Glutamatergic neuron (in vitro differentiated cells): ENCODE measurements around the gene SYCP3. TPM values are rescaled to one million over a fixed set of nuclear protein-coding genes. Genes with fewer than 3 reads are reported as not detected.
"Not testable (repeated sequence)": the region's sequence is repeated elsewhere in the genome, so short reads cannot be mapped to it uniquely, and the experiment has no call there.

Experiments used
- DNase-seq: peaks from one replicate; pipeline ENCODE4 v3.0.0; 2022
- H3K27ac Mint-ChIP-seq: one replicate; pipeline ENCODE4 v1.8.0; 2020; ENCODE audit warnings: mild to moderate bottlenecking, mixed read lengths, inconsistent platforms; ENCODE audit not compliant: unreplicated experiment
- H3K27me3 Mint-ChIP-seq: one replicate; pipeline ENCODE4 v1.8.0; 2020; ENCODE audit warnings: mild to moderate bottlenecking, moderate library complexity, mixed read lengths, inconsistent platforms; ENCODE audit not compliant: unreplicated experiment
- H3K36me3 Mint-ChIP-seq: one replicate; pipeline ENCODE4 v1.8.0; 2020; ENCODE audit warnings: mild to moderate bottlenecking, mixed read lengths, inconsistent platforms; ENCODE audit not compliant: unreplicated experiment
- H3K4me1 Mint-ChIP-seq: one replicate; pipeline ENCODE4 v1.8.0; 2020; ENCODE audit warnings: mild to moderate bottlenecking, low read depth, mixed read lengths, inconsistent platforms; ENCODE audit not compliant: unreplicated experiment
- H3K4me3 Mint-ChIP-seq: one replicate; pipeline ENCODE4 v1.8.0; 2020; ENCODE audit warnings: mild to moderate bottlenecking, mixed read lengths, inconsistent platforms; ENCODE audit not compliant: unreplicated experiment
- H3K9me3 Mint-ChIP-seq: one replicate; pipeline ENCODE4 v1.8.0; 2020; ENCODE audit warnings: mild to moderate bottlenecking, moderate library complexity, mixed read lengths, inconsistent platforms; ENCODE audit not compliant: unreplicated experiment
- CTCF ChIP-seq: fragments of 200-600 bp; sonication (generic); IDR thresholded peaks from one replicate; pipeline ENCODE4 v1.5.0; 2021; ENCODE audit not compliant: partially characterized antibody, unreplicated experiment
- total RNA-seq: library from RNA; stranded (reverse); fragmentation: NEBNext Ultra II Directional; extraction: Animal tissue kit (Norgen Biotek cat#: 25700); gene quantifications from one replicate; pipeline ENCODE4 v1.2.1, GENCODE V29; 2021; ENCODE audit not compliant: unreplicated experiment

Gene SYCP3
- total RNA-seq, 1 donor from 2014 or later: not detected

- no peak for DNase-seq
- H3K27ac Mint-ChIP-seq: no peak overlapping the region
- no peaks in the 10 kb centered on the region for H3K9me3 Mint-ChIP-seq
- no peak for TF ChIP-seq CTCF
- no peaks in the 10 kb centered on the region for H3K36me3 Mint-ChIP-seq
- no peak overlapping the region for H3K4me3 Mint-ChIP-seq
- H3K4me1 Mint-ChIP-seq: no peaks in the 10 kb centered on the region
- peaks cover 1% of the 10 kb centered on the region for H3K27me3 Mint-ChIP-seq
These were observed 48.6 kb downstream of the SYCP3 start for GRCh38 chr12:101690544-101691098.

GRCh38 chr12:101686176-101686575, 53.1 kb downstream of the SYCP3 start:
- no peaks in the 10 kb centered on the region for H3K4me1 Mint-ChIP-seq
- no peak overlapping the region for H3K27ac Mint-ChIP-seq
- no peak overlapping the region for H3K4me3 Mint-ChIP-seq
- H3K9me3 Mint-ChIP-seq: no peaks in the 10 kb centered on the region
- no peaks in the 10 kb centered on the region for H3K36me3 Mint-ChIP-seq
- TF ChIP-seq CTCF: no peak
- no peak for DNase-seq
- H3K27me3 Mint-ChIP-seq: no peaks in the 10 kb centered on the region

GRCh38 chr12:101685092-101685491, 54.2 kb downstream of the SYCP3 start:
- H3K4me1 Mint-ChIP-seq: no peaks in the 10 kb centered on the region
- H3K9me3 Mint-ChIP-seq: no peaks in the 10 kb centered on the region
- H3K4me3 Mint-ChIP-seq: no peak overlapping the region
- no peak for DNase-seq
- TF ChIP-seq CTCF: no peak
- H3K27ac Mint-ChIP-seq: no peak overlapping the region
- H3K27me3 Mint-ChIP-seq: no peaks in the 10 kb centered on the region
- no peaks in the 10 kb centered on the region for H3K36me3 Mint-ChIP-seq

GRCh38 chr12:101681627-101682026, 57.6 kb downstream of the SYCP3 start:
- H3K9me3 Mint-ChIP-seq, H3K36me3 Mint-ChIP-seq, H3K4me3 Mint-ChIP-seq, H3K27me3 Mint-ChIP-seq, DNase-seq, H3K27ac Mint-ChIP-seq, H3K4me1 Mint-ChIP-seq: not testable (repeated sequence)

GRCh38 chr12:101680647-101681046, 58.6 kb downstream of the SYCP3 start:
- DNase-seq: no peak
- no peaks in the 10 kb centered on the region for H3K27me3 Mint-ChIP-seq

More at GRCh38 chr12:101680647-101681046, 58.6 kb downstream of the SYCP3 start:
- TF ChIP-seq CTCF: no peak
- no peaks in the 10 kb centered on the region for H3K36me3 Mint-ChIP-seq
- H3K4me3 Mint-ChIP-seq: no peak overlapping the region
- no peaks in the 10 kb centered on the region for H3K4me1 Mint-ChIP-seq
- H3K27ac Mint-ChIP-seq: no peak overlapping the region
- no peaks in the 10 kb centered on the region for H3K9me3 Mint-ChIP-seq
